Cardiac muscle cell (in vitro differentiated cells and primary cell): ENCODE results near the gene PIGZ. TPM values are rescaled to one million over a fixed set of nuclear protein-coding genes. Genes with fewer than 3 reads are reported as not detected.

Experiments
- DNase-seq, 2 donors: peaks; one replicate each; pipeline versions ENCODE4 v3.0.0 to v3.0.0-alpha.2; 2010 to 2017; ENCODE audit warnings: low read depth in 1 of 2, low spot score in 1 of 2
- H3K27ac ChIP-seq: fragments of 200-600 bp; sonication (generic); 2 replicates; pipeline ENCODE4 v1.5.1; 2016
- H3K27me3 ChIP-seq: fragments of 200-600 bp; sonication (generic); 2 replicates; pipeline ENCODE4 v1.6.0; 2016; ENCODE audit warnings: control low read depth
- H3K36me3 ChIP-seq: fragments of 200-600 bp; sonication (generic); 2 replicates; pipeline ENCODE4 v1.5.1; 2016; ENCODE audit warnings: control low read depth
- H3K4me1 ChIP-seq: fragments of 200-600 bp; sonication (generic); 2 replicates; pipeline ENCODE4 v1.8.1; 2017; ENCODE audit warnings: low read depth, mild to moderate bottlenecking, mixed run types
- H3K4me3 ChIP-seq: fragments of 200-600 bp; sonication (generic); 2 replicates; pipeline ENCODE4 v1.5.1; 2016; ENCODE audit warnings: mild to moderate bottlenecking
- H3K9me3 ChIP-seq: fragments of 200-600 bp; sonication (generic); 2 replicates; pipeline ENCODE4 v1.5.1; 2017; ENCODE audit warnings: low read depth, mild to moderate bottlenecking, control low read depth
- CTCF ChIP-seq: IDR thresholded peaks from 2 replicates; pipeline ENCODE4 v1.5.1; 2012; ENCODE audit warnings: low read depth, mild to moderate bottlenecking, low read length
- polyA plus RNA-seq: library from polyadenylated mRNA; unstranded; fragments of >200 nt; fragmentation: Nextera tagmentation; extraction: Ambion mirVana; gene quantifications from 2 replicates; pipeline ENCODE4 v1.2.1, GENCODE V29; 2016
- total RNA-seq: library from RNA; depleted of rRNA; stranded (reverse); fragments of >200 nt; gene quantifications from 2 replicates; pipeline ENCODE4 v1.2.3, GENCODE V29; 2016

PIGZ gene
- total and polyA plus RNA-seq, 2 experiments from 2014 or later: 4.1 to 8.1 TPM

- DNase-seq: no peak
- no peaks in the 10 kb centered on the region for H3K4me1 ChIP-seq
- no peak overlapping the region for H3K27ac ChIP-seq
- H3K4me3 ChIP-seq: no peak overlapping the region
- TF ChIP-seq CTCF: no peak
- H3K27me3 ChIP-seq: no peaks in the 10 kb centered on the region
- no peaks in the 10 kb centered on the region for H3K9me3 ChIP-seq
- no peaks in the 10 kb centered on the region for H3K36me3 ChIP-seq
These were observed 28.7 kb upstream of the PIGZ start for GRCh38 chr3:196997311-196997710.

- H3K4me1 ChIP-seq: no peaks in the 10 kb centered on the region
- H3K27ac ChIP-seq: no peak overlapping the region
- H3K4me3 ChIP-seq: no peak overlapping the region
- no peaks in the 10 kb centered on the region for H3K36me3 ChIP-seq
- DNase-seq: no peak
- no peaks in the 10 kb centered on the region for H3K27me3 ChIP-seq
- H3K9me3 ChIP-seq: no peaks in the 10 kb centered on the region
- no peak for TF ChIP-seq CTCF
These were observed 28.0 kb upstream of the PIGZ start for GRCh38 chr3:196996454-196997265.

- no peak overlapping the region for H3K27ac ChIP-seq
- H3K27me3 ChIP-seq: no peaks in the 10 kb centered on the region
- H3K9me3 ChIP-seq: no peaks in the 10 kb centered on the region
- no peak for TF ChIP-seq CTCF
- no peaks in the 10 kb centered on the region for H3K4me1 ChIP-seq
- H3K36me3 ChIP-seq: no peaks in the 10 kb centered on the region
- no peak overlapping the region for H3K4me3 ChIP-seq
- DNase-seq: no peak
These were observed 27.2 kb upstream of the PIGZ start for GRCh38 chr3:196995646-196996355.

- no peaks in the 10 kb centered on the region for H3K4me1 ChIP-seq
- no peaks in the 10 kb centered on the region for H3K36me3 ChIP-seq
- no peak for DNase-seq
- H3K9me3 ChIP-seq: no peaks in the 10 kb centered on the region
- H3K27ac ChIP-seq: no peak overlapping the region
- H3K4me3 ChIP-seq: no peak overlapping the region
- no peak for TF ChIP-seq CTCF
- H3K27me3 ChIP-seq: no peaks in the 10 kb centered on the region
These were observed 26.4 kb upstream of the PIGZ start for GRCh38 chr3:196995027-196995426.

- Histone ChIP-seq H3K36me3 (no peaks in the 10 kb centered on the region), H3K4me1 (peaks cover under 1% of the 10 kb centered on the region), H3K27ac (no peak overlapping the region), H3K4me3 (no peak overlapping the region), H3K27me3 (no peaks in the 10 kb centered on the region), H3K9me3 (no peaks in the 10 kb centered on the region)
- DNase-seq: no peak
- TF ChIP-seq CTCF: no peak
These were observed 25.4 kb upstream of the PIGZ start for GRCh38 chr3:196994056-196994455.
